Psoas muscle (tissue), 8 donors: ENCODE data around the gene SOX13. TPM values are rescaled to one million over a fixed set of nuclear protein-coding genes. Genes with fewer than 3 reads are reported as not detected.

Experiments used
- ATAC-seq, 4 donors: fragments of 200-7000 bp; cut with Tn5 transposase; one replicate each; pipeline ENCODE4 v1.9.1; 2020; ENCODE audit warnings: moderate library complexity in 3 of 4, mild to moderate bottlenecking in 2 of 4
- DNase-seq, 2 donors: peaks; one replicate each; pipeline ENCODE4 v3.0.0-alpha.2; 2020
- H3K27ac ChIP-seq: fragments of 200-600 bp; one replicate; pipeline ENCODE4 v1.8.0; 2022
- H3K27me3 ChIP-seq, 3 donors: fragments of 200-600 bp in 1 of 3; one replicate each; pipeline versions ENCODE4 v1.6.1 to v1.8.0; 2013 to 2022; ENCODE audit warnings: low read length in 2 of 3, mild to moderate bottlenecking in 2 of 3, moderate library complexity in 1 of 3; ENCODE audit not compliant: insufficient read depth in 3 of 3
- H3K36me3 ChIP-seq, 2 donors: fragments of 200-600 bp in 1 of 2; one replicate each; pipeline versions ENCODE4 v1.6.1 to v1.8.0; 2013 to 2022; ENCODE audit warnings: low read depth in 1 of 2, mild to moderate bottlenecking in 1 of 2, moderate library complexity in 1 of 2; ENCODE audit not compliant: insufficient read depth in 1 of 2
- H3K4me1 ChIP-seq: fragments of 200-600 bp; one replicate; pipeline ENCODE4 v1.8.0; 2022
- H3K4me3 ChIP-seq: fragments of 200-600 bp; one replicate; pipeline ENCODE4 v1.8.0; 2022; ENCODE audit warnings: mild to moderate bottlenecking
- H3K9me3 ChIP-seq: fragments of 200-600 bp; one replicate; pipeline ENCODE4 v1.8.0; 2022
- CTCF ChIP-seq: fragments of 200-600 bp; IDR thresholded peaks from one replicate; pipeline ENCODE4 v1.8.0; 2022; ENCODE audit warnings: antibody characterized with exemption
- WGBS, 3 donors: extraction: QIAGEN DNeasy Blood & Tissue Kit; methylation state at CpG; one replicate each; pipeline versions ENCODE4 v1.1.6 to v1.1.7; 2013; 5-methylcytosine and 5-hydroxymethylcytosine counted together
- intact Hi-C, 2 donors: fragments of 100-400 bp; cut with DNase I; formaldehyde crosslinking; loops; one replicate each; pipeline versions ENCODE4 v1.11.0 to v1.14.2; 2022
- polyA plus RNA-seq, 3 donors: library from polyadenylated mRNA; stranded (reverse); fragments of 200-250 nt; gene quantifications; one replicate each; pipeline ENCODE4 v1.2.3, GENCODE V29; 2013
- total RNA-seq, 4 donors: library from RNA; stranded (reverse); fragmentation: NEBNext Ultra II Directional in 2 of 4; extraction: Animal tissue kit (Norgen Biotek cat#: 25700) in 2 of 4; gene quantifications; one replicate each; pipeline versions ENCODE4 v1.2.1 to v1.2.4, GENCODE V29; 2021 to 2023
- donor health status: healthy with polysubstance abuse.
- donor health status: DM: no; HTN: no; CAD: no; lungs with moderate emphysema.
- donor health status: Bipolar disorder and iron deficiency.
- donor health status: healthy.
- donor health status: DM: yes; HTN: yes; CAD: no.
- donor health status: DM: no; HTN: no; CAD: no.
- donor health status: DM: no; HTN: no; CAD: no.
- donor health status: DM: yes; HTN: yes; CAD: no.

SOX13 gene
- total and polyA plus RNA-seq, 7 donors: 5.2 to 19.6 (median 9.4) TPM

- Histone ChIP-seq H3K27me3 (peaks cover 0 to 10% (median 4%) of the 10 kb centered on the region in 3 donors), H3K4me3 (no peak overlapping the region), H3K36me3 (no peaks in the 10 kb centered on the region), H3K27ac (no peak overlapping the region), H3K4me1 (no peaks in the 10 kb centered on the region), H3K9me3 (no peaks in the 10 kb centered on the region)
- no peak for DNase-seq
- no peak for TF ChIP-seq CTCF
- intact Hi-C loops: no loop called here
- 84 to 88% (median 86%) methylated on average over 7 of the region's 7 CpGs for WGBS, 3 donors
- ATAC-seq: no peak
Measured at GRCh38 chr1:204146965-204147364, 74.0 kb downstream of the SOX13 start.

GRCh38 chr1:204147406-204148383 lies 74.8 kb downstream of the SOX13 start:
- Histone ChIP-seq H3K27me3 (peaks cover 0 to 17% (median 7%) of the 10 kb centered on the region in 3 donors), H3K9me3 (no peaks in the 10 kb centered on the region), H3K36me3 (no peaks in the 10 kb centered on the region), H3K27ac (no peak overlapping the region), H3K4me3 (no peak overlapping the region), H3K4me1 (no peaks in the 10 kb centered on the region)
- TF ChIP-seq CTCF: no peak
- WGBS, 3 donors: 83 to 90% (median 84%) methylated on average over 13 of the region's 13 CpGs
- intact Hi-C loops: no loop called here
- no peak for ATAC-seq
- no peak for DNase-seq

GRCh38 chr1:204149107-204149506 lies 76.2 kb downstream of the SOX13 start:
- WGBS, 3 donors: 46 to 74% (median 63%) methylated on average over 2 of the region's 2 CpGs
- intact Hi-C loops: no loop called here
- no peaks in the 10 kb centered on the region for H3K36me3 ChIP-seq
- no peaks in the 10 kb centered on the region for H3K9me3 ChIP-seq
- no peaks in the 10 kb centered on the region for H3K4me1 ChIP-seq
- no peak overlapping the region for H3K4me3 ChIP-seq
- DNase-seq (no peak), ATAC-seq (no peak)
- TF ChIP-seq CTCF: no peak
- peaks cover 0 to 30% (median 12%) of the 10 kb centered on the region in 3 donors for H3K27me3 ChIP-seq
- H3K27ac ChIP-seq: no peak overlapping the region

- ATAC-seq: peak in 2 of 4 donors; percentile 55 to 65
- TF ChIP-seq CTCF: no peak
- Histone ChIP-seq H3K27me3 (peaks cover 0 to 38% (median 12%) of the 10 kb centered on the region in 3 donors), H3K4me1 (no peaks in the 10 kb centered on the region), H3K36me3 (no peaks in the 10 kb centered on the region), H3K9me3 (no peaks in the 10 kb centered on the region), H3K4me3 (no peak overlapping the region), H3K27ac (no peak overlapping the region)
- no peak for DNase-seq
- intact Hi-C loops: no loop called here
- WGBS, 3 donors: 55 to 70% (median 61%) methylated on average over 16 of the region's 16 CpGs
Measured at GRCh38 chr1:204149635-204150565, 77.0 kb downstream of the SOX13 start.
